Activated CD4-positive, alpha-beta T cell treated with anti-CD3 and anti-CD28 coated beads, Interleukin-2, amount 50 U/mL, for 24 hours (primary cell): ENCODE measurements around the gene TANC1.
"Not testable (repeated sequence)": the region's sequence is repeated elsewhere in the genome, so short reads cannot be mapped to it uniquely, and the experiment has no call there.

Experiments used
- DNase-seq, 2 donors: peaks; one replicate each; pipeline ENCODE4 v3.0.0-alpha.2; 2020; ENCODE audit warnings: low read depth in 1 of 2, low spot score in 1 of 2

Gene TANC1

GRCh38 chr2:159022019-159022418, 53.6 kb downstream of the TANC1 start:
- DNase-seq = no peak

- no peak for DNase-seq
Observed at GRCh38 chr2:159026170-159026569, 57.7 kb downstream of the TANC1 start.

DNA sequence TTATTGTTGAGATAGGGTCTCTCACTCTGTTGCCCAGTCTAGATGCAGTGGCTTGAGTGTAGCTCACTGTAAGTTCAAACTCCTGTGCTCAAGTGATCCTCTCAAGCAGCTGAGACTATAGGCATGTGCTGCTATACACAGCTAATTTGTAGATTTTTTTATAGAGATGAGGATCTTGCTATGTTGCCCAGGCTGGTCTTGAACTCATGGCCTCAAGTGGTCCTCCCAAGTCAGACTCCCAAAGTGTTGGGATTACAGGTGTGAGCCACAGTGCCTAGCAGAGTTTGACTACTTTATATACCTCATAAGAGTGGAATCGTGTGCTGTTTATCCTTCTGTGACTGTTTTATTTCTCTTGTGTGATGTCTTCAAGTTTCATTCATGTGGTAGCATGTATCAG, 60.3 kb downstream of the TANC1 start:
- no peak for DNase-seq

DNA sequence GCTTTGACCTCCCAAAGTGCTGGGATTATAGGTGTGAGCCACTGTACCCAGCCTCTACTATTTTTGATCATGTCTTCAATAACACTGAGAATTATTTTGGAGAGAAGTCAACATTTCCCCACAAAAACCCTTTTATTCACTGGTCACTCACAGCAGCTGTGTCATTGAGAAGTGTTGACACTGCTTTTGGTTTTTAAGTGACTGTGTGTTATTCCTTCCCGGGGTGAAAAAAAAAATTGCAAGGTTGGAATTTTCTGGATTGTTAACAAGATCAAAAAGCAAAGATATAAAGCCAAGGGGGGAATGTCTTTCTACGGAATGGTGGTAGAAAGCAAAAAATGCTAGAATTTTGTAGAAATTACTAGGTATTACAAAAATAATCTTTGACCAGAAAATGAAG, 61.5 kb downstream of the TANC1 start:
- DNase-seq = no peak

- no peak for DNase-seq
Observed at GRCh38 chr2:159030674-159031380, 62.4 kb downstream of the TANC1 start.

GRCh38 chr2:159032146-159032545, 63.7 kb downstream of the TANC1 start:
- no peak for DNase-seq

DNA sequence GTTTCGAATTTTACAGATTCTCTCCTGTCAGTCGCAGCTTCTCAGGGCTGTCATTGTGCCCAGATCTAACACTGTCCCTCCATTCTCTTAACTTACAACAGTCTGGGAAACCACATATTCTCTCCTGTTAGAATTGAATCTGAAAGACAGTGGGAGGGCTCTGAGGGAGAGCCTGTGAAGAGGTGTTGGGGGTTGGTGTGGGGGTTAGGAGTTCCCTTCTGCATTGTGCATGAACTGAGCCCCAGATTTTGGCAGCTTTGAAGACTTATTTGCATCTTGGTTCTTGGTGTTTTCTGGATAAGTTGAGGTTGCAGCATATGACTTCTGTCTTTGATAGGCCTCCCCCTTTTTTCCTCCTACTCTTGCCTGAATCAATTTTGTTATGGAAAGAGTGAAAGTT, 64.1 kb downstream of the TANC1 start:
- DNase-seq = no peak

GRCh38 chr2:159034713-159035112, 66.3 kb downstream of the TANC1 start:
- DNase-seq = no peak

GRCh38 chr2:159035790-159036411, 67.5 kb downstream of the TANC1 start:
- no peak for DNase-seq

GRCh38 chr2:159036461-159036860, 68.0 kb downstream of the TANC1 start:
- DNase-seq = not testable (repeated sequence)

DNA sequence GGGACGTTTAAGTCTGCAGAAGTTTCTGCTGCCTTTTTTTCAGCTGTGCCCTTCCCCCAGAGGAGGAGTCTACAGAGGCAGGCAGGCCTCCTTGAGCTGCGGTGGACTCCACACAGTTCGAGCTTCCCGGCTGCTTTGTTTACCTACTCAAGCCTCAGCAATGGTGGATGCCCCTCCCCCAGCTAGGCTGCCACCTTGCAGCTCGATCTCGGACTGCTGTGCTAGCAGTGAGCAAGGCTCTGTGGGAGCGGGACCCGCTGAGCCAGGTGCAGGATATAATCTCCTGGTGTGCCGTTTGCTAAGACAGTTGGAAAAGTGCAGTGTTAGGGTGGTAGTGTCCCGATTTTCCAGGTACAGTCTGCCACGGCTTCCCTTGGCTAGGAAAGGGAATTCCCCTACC, 72.9 kb downstream of the TANC1 start:
- not testable (repeated sequence) for DNase-seq

GRCh38 chr2:159042115-159042850, 73.8 kb downstream of the TANC1 start:
- no peak for DNase-seq

GRCh38 chr2:159043710-159044109, 75.3 kb downstream of the TANC1 start:
- no peak for DNase-seq

GRCh38 chr2:159044804-159045286, 76.4 kb downstream of the TANC1 start:
- no peak for DNase-seq

DNA sequence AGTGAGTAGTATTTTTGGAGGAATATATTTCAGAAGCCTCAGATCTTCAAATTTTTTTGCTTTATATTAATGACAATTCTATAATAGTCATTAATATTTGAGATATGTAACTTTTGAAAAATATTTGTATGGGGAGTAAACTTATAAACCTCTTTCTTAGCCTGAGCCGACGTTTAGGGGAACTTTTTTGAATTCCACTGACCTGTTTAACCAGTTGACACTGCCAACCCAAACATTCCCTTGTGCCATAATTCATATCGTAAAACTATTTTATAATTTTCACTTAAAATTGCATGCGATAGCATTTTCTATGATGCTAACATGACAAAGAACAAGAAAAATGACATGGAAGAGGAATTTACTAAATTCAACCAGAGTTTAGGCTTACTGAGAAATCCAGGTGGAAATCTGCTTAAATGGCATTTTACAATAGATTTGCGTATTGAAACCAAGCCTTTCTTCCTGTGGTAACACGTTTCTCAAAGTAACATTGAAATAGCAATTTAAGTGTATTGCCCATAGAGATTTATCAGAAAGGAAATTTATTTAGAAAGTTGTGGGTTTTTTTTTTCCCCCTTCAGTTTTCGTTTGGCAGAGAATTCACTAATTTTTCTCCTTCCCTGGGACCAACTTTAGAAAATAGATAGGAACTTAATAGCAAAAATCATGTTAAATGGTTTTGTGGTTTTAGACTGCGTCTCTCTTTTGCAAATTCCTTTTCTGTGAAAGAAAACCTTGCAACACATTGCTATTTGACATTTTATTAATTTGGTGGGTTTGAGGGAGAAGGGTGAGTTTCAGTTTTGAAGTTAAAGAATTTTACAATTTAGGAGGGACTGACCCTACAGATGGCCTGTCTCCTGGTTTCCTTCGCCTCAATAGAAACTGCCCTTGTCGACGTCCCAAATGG, 77.4 kb downstream of the TANC1 start:
- DNase-seq = no peak

- DNase-seq = no peak
Observed at GRCh38 chr2:159046966-159047365, 78.5 kb downstream of the TANC1 start.

DNA sequence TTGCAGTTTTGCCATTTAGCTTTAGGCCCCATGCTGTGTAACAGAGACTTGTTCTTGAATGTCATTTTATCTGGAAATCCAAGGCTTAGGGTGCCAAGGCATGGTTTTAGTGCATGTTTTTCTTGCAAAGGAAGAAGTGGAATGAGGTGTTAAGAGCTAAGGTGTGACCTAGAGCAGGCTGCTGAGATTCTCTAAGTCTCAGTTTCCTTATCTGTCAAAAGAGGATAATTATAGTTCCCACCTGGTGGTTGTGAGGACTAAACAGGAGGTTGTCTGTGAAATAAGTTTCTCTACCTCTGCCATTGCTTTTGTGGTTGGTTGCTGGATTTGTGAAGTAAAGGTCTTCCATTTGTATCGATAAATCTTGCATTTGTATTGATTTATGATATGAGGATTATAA, 82.0 kb downstream of the TANC1 start:
- DNase-seq = no peak

- DNase-seq = no peak
Observed at GRCh38 chr2:159051133-159051532, 82.7 kb downstream of the TANC1 start.

DNA sequence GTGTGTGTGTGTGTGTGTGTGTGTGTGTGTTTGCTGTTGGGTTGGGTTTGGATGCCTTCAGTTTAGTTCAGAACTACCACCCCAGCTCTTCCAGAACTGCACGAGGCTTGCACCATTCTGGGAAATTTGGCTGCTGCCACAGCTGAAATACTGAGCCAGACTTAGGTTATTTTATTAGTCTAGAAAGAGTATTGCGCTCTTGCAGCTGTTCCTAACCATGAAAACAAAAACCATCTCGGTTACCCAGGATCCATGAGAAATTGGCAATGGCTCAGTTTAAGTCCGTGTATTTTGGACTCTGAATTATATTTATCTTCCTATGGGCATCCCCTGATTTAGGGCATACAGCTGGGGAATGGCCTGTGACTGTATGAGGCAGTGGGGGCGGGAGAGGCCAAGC, 83.2 kb downstream of the TANC1 start:
- DNase-seq = no peak

DNA sequence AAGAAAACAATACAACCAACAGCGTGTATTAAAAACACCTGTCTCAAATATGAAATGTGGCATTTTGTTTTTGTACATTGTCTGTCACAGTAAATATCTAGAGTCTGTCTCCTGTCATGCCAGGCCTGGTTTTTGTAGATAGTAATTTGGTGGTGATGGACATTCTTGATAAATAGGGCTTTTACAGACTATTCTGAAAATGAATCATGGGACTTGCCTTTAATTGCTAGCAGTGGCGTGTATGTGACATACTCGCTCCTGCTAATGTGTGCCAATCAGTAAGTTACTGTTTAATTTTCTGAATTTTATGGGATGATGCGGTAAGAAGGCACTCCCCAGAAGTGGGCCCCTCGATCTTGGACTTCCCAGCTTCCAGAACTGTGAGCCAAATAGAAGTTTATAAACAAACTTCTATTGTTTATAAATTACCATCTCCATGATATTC, 83.7 kb downstream of the TANC1 start:
- no peak for DNase-seq
